Kidney epithelial cell (primary cell): ENCODE measurements around the gene GAK. TPM values are rescaled to one million over a fixed set of nuclear protein-coding genes. Genes with fewer than 3 reads are reported as not detected.

Experiments
- DNase-seq: peaks from one replicate; pipeline ENCODE4 v3.0.0-alpha.2; 2010; ENCODE audit warnings: low read depth
- H3K27me3 ChIP-seq: 2 replicates; pipeline ENCODE4 v1.6.0; 2011; ENCODE audit warnings: low read length; ENCODE audit not compliant: control insufficient read depth, insufficient read depth
- H3K36me3 ChIP-seq: 2 replicates; pipeline ENCODE4 v1.5.1; 2011; ENCODE audit warnings: low read length; ENCODE audit not compliant: control insufficient read depth, insufficient read depth
- H3K4me3 ChIP-seq: 2 replicates; pipeline ENCODE4 v1.5.1; 2011; ENCODE audit warnings: low read depth, mild to moderate bottlenecking, control low read depth, low read length
- total RNA-seq: library from RNA; depleted of rRNA; stranded (reverse); fragments of >200 nt; gene quantifications from 2 replicates; pipeline ENCODE4 v1.2.3, GENCODE V29; 2015
- TF ChIP-seq, protein P1 (sequence below): IDR thresholded peaks from 2 replicates; pipeline ENCODE4 v1.5.1; 2011; ENCODE audit warnings: mild to moderate bottlenecking, moderate library complexity, low read length, control low read depth, inconsistent platforms; ENCODE audit not compliant: insufficient read depth, poor library complexity, severe bottlenecking

Gene GAK
- total RNA-seq, 1 donor from 2014 or later: 131 TPM

DNA sequence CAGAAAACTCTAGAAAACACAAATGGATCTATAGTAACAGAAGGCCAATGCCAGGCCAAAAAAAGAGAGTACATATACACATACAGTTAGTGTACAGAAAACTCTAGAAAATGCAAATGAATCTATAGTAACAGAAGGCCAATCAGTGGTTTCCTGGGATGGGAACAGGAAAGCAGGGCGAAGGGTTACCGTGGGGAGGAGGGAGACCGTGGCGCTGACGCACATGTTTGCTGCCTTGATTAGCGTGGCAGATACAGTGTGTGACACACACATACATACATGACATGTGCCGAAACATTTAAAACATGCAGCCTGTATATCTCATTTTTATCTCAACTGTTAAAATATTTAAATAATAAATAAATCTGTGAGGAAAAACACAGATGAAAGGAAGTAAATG, 14.7 kb downstream of the GAK start:
- TF ChIP-seq, protein P1, sequence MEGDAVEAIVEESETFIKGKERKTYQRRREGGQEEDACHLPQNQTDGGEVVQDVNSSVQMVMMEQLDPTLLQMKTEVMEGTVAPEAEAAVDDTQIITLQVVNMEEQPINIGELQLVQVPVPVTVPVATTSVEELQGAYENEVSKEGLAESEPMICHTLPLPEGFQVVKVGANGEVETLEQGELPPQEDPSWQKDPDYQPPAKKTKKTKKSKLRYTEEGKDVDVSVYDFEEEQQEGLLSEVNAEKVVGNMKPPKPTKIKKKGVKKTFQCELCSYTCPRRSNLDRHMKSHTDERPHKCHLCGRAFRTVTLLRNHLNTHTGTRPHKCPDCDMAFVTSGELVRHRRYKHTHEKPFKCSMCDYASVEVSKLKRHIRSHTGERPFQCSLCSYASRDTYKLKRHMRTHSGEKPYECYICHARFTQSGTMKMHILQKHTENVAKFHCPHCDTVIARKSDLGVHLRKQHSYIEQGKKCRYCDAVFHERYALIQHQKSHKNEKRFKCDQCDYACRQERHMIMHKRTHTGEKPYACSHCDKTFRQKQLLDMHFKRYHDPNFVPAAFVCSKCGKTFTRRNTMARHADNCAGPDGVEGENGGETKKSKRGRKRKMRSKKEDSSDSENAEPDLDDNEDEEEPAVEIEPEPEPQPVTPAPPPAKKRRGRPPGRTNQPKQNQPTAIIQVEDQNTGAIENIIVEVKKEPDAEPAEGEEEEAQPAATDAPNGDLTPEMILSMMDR: no peak
- H3K4me3 ChIP-seq: no peak overlapping the region
- no peak for DNase-seq
- H3K27me3 ChIP-seq: no peaks in the 10 kb centered on the region
- no peaks in the 10 kb centered on the region for H3K36me3 ChIP-seq

DNA sequence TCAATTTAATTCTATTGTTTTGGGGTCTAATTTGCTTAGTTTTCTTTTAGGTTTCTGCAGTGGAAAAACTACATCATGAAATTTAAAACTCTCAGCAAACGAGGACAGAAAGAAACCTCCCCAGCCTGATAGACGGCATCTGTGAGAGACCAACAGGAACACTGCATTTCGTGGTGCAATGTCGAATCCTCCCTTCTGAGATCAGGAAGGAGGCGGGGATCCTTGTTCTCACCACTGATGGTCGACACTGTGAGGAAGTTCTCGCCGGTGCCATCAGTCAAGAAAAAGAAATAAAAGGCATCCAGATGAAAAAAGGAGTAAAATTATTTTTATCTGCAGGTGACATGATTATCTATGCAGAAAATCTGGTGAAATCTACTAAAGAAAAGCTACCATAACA, 16.5 kb downstream of the GAK start:
- Histone ChIP-seq H3K36me3 (peaks cover 2% of the 10 kb centered on the region), H3K27me3 (no peaks in the 10 kb centered on the region), H3K4me3 (no peak overlapping the region)
- TF ChIP-seq, protein P1: no peak
- no peak for DNase-seq

DNA sequence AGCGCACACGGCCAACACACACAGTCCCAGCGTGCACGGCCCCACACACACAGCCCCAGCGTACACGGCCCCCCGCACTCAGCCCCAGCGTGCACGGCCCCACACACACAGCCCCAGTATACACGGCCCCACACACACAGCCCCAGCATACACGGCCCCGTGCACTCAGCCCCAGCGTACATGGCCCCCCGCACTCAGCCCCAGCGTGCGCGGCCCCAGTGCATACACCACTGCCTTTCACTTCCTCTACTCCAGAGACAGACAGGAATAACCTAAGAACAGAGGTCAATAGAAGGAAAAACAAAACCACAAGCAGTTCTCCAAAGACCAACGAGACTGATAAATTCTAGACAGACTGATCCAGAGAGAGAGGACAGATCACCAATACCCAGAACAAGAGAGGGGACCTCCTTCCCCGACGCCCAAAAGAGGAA, 17.1 kb downstream of the GAK start:
- TF ChIP-seq, protein P1: no peak
- DNase-seq: no peak
- H3K4me3 ChIP-seq: no peak overlapping the region

DNA sequence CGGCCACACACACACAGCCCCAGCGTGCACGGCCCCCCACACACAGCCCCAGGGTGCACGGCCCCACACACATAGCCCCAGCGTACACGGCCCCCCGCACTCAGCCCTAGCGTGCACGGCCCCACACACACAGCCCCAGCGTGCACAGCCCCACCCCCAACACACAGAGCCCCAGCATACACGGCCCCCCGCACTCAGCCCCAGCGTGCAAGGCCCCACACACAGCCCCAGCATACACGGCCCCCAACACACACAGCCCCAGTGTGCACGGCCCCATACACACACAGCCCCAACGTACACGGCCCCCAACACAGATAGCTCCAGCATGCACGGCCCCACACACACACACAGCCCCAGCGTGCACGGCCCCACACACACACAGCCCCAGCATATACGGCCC, 17.6 kb downstream of the GAK start:
- Histone ChIP-seq H3K36me3 (peaks cover 2% of the 10 kb centered on the region), H3K27me3 (no peaks in the 10 kb centered on the region), H3K4me3 (no peak overlapping the region)
- DNase-seq: no peak
- TF ChIP-seq, protein P1: no peak

More for the DNA sequence above, 17.1 kb downstream of the GAK start:
- H3K27me3 ChIP-seq: no peaks in the 10 kb centered on the region
- peaks cover 2% of the 10 kb centered on the region for H3K36me3 ChIP-seq

DNA sequence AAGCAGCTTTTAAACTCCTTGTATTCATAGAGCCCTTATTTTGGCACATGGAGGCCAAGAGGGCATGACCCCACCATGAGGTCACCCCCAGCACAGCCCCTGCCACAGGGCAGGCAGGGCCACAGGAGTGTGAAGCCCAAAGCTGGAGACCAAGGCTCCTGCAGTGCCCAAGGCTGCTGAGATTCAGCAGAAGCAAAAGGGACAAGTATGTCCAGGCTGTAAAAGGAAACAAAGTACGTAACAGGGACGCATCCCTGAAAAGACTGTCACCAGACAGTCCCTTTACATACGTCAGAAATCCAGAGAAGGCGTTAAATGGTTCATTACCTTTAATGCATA, 18.9 kb downstream of the GAK start:
- no peak overlapping the region for H3K4me3 ChIP-seq
- DNase-seq: no peak
- TF ChIP-seq, protein P1: no peak
- no peaks in the 10 kb centered on the region for H3K27me3 ChIP-seq
- peaks cover 2% of the 10 kb centered on the region for H3K36me3 ChIP-seq

DNA sequence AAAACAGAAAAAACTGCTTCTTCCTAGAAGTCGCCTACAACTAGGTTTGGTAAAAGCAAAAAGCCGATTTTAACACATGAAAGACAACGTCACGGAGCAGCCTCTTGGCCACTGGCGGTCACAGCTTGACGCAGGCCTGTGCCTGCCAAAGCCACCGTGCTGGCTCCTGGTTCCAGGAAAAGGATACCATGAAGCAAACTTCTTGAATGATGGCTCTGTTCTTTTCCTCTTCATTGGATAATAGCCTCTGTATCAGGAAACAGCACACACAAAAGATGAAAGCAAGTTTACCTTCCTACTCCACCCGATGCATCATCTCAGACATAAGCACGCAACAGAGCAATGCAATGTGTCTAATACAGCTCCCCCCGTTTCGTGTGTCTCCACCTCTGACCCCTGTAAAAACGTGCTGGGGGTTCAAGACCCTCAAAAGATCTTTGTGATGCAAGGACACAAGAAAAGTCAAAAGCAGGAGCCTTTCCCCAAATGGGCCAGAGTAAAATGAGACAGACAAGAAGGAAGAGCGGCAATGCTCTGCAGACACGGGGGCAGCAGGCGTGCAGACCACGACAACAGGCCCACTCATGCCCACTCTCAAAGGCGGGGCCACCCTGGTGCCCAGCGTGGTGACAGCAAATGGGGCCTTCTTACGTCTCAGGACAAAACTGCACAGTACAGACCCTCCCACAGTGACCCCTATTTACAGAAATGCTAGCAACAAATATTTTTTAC, 19.4 kb downstream of the GAK start:
- no peak overlapping the region for H3K4me3 ChIP-seq
- DNase-seq: no peak
- TF ChIP-seq, protein P1: no peak
- H3K27me3 ChIP-seq: no peaks in the 10 kb centered on the region
- H3K36me3 ChIP-seq: peaks cover 2% of the 10 kb centered on the region
